Measurements from ENCODE around the gene RNF175.

Gene RNF175

DNA sequence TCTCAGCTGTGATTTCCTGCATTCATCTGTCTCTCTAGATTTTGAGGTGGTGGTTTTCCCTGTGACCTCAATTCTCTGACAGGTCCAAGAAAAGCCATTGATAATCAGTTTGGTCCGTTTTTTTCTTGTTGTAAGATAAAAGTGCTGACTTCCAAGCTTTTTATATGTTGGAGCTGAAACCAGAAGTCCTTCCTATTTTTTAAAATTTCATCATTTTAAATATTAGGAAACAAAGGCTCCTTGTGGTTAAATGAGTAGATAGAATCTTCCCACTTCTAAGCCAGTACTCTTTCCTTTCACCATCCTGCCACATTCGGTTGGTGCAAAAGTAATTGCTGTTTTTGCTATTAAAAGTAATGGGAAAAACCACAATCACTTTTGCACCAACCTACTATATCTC is 18.3 kb downstream of the RNF175 start:
- DNase-seq = no peak

DNA sequence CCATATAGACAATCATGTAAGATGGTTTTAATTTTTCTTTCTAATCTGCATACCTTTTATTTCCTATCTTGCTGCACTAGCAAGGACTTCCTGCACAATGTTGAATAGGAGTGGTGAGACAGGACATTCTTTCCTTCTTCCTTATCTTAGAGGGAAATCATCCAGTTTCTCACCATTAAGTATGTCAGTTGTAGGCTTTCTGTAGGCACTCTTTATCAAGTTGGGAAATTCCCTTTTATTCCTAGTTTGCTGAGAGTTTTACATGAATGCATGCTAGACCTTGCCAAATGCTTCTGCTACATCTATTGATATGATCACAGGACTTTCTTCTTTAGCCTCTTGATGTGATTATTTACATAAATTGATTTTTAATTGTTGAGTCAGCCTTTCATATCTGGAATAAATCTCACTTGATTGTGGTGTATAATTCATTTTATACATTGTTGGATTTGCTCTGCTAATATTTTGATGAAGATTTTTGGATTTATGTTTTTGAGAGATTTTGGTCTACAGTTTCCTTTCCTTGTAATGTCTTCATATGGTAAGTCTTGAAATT is 23.8 kb downstream of the RNF175 start:
- DNase-seq = no peak

DNA sequence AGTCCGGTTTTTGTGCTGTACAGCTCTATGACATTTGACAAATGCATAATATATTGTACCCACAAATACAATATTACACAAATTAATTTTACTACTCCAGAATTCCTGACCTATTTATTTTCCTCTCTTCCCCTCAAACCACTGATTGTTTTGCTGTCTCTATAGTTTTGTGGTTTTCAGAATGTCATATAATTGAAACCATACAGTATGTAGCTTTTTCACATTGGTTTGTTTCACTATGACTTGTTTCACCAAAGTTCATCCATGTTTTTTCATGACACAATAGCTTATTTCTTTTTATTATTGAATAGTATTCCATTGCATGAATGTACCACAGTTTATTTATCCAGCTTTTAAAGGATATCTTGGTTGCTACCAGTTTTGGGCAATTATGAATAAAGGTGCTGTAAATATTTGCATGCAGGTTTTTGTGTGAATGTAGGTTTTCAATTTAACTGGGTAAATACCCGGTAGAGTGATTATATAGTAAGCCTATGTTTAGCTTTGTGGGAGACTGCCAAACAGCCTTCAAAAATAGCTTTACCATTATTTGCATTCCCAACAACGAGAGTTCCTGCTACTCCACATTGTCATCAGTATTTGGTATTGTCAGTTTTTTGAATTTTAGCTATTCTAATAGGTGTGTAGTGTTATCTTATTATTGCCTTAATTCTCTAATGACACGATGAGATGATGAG is 25.9 kb downstream of the RNF175 start:
- no peak for DNase-seq

DNA sequence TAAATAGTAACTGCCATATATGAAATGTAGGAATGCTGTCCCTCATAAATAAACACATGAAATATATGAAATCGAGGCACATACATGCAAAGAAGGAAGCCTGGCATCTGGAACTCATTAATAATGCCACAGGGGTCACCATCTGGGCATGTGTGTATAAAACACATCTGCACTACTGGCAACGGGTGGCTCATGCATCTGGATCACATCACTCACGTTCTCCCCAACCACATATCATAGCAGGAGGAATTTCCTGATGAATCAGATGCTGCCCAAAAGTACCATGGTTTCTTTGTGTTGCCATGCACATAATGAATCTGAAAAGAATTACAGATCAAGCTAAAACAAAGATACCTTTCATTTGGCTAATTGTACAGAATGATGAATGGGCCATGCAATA is 28.6 kb downstream of the RNF175 start:
- DNase-seq = no peak

DNA sequence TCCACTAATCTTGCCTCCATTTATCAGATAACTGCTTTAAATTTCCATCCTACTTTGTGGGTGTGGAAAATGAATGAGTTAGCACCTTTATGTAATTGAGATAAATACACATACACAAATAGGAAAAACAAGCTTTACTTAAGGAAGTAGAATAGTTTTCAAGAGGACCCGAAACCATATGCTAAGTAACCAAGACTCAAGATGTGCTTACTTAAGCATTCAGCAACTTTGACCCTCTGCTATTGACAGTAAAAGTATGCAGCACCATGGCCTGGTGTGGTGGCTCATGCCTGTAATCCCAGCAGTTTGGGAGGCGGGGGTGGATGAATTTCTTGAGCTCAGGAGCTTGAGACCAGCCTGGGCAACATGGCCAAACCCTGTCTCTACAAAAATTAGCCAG is 29.9 kb downstream of the RNF175 start:
- no peak for DNase-seq

DNA sequence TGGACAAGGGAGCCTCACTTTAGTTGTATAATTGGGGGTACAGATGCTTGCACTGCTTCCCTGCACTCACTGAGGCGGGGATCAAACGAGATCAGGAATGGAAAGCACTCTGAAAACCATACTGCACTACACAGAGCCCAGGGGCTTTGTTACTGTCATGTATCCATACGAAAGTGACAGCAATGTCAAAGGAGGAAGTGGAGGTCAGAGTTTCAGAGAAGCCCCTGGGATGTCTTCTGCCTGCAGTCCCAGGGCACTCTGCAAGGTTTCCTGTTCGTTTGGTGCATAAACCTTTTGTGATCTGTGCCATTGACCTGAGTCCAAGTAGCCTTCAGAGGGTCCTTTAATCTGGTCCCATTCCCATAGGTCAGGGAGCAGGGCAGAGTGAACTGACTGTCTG is 31.2 kb downstream of the RNF175 start:
- DNase-seq = no peak

DNA sequence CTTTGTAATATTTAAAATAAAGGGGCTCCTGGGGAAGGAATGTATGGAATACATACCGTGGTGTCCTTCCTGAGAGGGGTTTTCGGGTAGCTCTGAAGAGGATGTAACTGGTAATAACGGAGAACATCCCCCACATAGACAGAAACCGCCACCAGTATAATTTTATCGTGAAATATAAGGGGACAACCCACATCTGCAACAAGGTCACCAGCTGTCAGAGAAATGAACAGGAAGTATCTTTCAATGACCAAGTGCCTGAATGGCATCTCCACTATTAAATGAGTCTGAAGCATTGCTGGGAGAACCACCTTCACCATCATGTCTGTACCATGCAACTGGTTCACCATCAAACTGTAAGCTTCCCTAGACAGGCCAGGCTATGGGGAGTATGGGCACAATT is 31.7 kb downstream of the RNF175 start:
- DNase-seq = no peak

DNA sequence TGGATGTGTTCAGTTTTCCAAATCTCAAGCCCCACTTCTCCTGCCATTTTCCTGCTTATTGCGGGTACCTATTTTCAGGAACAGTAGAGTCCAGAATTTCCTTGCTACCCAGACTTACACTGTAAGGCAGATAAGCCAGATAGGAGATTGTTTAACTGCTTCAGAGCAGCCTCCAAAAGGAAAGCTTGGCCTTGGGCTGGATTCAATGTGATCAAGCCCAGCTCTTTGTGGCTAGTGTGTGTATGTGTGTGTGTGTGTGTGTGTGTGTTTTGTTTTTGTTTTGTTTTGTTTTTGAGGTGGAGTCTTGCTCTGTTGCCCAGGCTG is 34.0 kb downstream of the RNF175 start:
- DNase-seq = no peak

DNA sequence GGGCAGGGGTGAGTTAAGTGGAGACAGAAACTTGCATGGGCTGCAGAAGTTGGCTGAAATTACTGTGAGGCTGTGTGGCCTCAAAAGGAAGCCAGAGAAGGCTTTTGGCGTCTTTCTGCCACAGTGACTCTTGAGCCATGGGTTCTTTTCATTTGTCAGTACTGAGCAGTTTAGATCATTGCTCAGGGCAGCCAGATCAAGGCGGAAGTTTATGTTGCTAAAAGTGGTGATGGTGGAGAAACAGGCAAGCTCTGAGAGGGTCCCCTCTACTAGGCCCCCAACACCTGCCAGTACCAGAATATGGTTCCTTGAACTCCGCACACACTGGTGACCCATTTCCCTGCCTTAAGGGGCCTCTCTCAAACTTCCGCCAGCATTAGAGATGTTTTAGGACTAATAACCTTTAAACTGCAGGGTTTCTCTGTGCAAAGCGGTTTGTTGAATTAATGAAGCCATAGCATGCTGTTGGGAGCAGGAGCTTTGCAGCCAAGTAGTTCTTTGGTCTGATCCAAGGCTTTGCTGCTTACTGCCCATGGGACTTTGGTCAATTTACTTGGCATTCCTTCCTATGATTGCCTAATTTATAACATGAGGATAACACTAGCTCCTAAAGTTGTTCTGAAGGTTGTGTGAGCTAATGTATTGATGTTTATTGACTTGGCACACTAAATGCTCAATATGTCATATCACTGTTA is 34.5 kb downstream of the RNF175 start:
- DNase-seq = no peak

DNA sequence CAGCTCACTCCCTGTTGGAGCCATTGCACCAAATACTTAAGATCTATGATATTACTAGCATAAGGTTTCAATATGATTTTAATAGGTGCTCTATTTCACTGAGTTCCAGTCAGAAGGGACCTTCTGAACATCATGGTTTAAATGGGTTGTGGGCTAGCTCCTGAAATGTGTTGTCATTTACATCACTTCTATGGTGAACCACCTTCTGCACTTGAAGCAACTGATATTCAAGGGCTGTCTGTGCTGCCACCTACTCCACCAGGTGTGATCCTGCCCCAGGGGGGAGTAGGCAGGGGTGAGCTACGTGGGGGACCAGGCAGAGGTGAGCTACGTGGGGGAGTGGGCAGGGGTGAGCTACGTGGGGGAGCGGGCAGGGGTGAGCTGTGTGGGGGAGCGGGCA is 35.2 kb downstream of the RNF175 start:
- no peak for DNase-seq

DNA sequence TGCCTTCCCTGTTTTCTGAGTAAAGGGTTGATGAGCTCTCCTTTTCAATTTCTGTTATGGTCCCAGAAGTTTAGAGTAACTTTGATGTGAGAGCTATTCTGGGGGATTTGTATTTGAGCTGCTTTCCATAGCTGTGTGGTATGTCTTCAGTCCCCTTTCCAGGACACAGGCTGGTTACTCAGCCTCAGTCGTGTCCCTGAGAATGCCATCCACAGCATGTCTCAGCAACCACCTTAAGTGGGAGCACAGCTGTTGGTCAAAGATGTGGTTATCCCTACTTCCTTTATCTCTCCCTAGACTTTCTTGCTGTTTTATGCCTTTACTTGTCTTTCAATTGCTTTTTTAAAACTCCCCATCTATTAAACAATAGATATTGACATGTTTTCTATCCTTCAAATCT is 37.8 kb downstream of the RNF175 start:
- DNase-seq = no peak

DNA sequence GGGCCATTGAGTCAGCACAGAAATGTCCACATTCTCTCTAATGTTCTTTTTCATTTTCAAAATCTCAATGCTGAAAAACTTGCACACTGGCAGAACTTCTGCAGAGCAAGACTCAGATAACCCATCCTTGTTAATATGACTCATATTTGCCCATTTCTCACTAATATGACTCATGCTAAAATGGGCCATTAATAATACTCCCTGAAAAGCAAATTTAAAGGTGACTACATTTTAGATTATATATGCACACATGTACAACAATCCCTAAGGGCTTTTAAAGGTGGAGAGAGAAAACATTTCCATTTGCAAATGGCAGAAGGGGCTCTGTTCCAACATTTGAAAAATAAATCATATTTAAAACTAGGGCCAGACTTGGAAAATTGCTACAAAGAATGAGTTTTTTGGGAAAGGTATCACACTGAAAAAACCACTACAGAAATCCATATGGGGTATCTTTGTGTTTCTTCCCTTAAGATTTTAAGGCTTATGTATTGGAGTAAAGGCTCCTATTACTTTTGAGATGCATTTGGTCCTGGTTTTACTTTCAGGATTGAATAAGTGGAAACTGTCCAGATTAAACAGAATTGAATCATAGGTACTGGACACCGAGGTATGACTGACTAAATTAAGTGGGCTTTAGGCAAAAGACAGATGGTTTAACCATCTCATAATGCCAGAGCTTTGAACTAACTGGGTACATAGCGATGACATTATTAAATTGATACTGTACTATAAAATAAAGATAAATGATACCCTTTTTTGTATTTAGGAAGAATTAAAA is 45.8 kb downstream of the RNF175 start:
- no peak for DNase-seq

DNA sequence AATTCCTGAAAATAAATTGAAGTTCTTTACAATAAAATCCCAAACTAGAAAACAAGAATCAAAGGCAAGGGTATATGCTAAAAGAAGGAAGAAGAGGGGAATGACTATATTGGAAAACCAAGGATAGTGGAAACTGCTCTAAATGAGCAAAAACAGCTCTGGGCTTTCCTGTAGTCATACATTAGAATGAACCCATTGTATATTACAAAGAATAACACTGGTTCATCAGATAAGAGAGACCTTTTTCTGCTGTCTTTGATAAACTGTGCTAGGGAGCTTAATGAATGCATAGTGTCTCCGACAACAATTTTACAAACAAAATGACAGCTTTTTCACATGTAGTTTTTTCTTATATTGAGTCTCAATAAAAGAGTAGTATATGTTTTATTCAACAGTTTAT is 49.1 kb downstream of the RNF175 start:
- no peak for DNase-seq

DNA sequence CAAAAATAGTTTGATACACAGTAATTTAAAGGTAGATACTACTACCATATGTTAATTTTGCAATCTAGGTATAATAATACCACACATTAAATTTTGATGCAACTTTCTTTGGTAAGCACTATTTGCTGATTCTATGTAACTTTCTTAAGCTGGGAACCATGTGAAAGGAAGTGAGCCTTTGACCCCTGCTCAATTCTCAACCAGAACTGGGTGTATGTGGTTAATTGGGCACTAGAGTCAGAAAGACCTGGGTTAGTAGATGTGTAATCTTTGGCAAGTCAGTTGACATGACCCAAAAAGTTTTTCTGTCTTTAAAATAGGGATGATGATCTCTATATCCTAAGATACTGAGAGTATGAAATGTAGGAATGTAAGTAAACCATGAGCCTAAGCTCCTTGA is 53.3 kb downstream of the RNF175 start:
- DNase-seq = no peak

DNA sequence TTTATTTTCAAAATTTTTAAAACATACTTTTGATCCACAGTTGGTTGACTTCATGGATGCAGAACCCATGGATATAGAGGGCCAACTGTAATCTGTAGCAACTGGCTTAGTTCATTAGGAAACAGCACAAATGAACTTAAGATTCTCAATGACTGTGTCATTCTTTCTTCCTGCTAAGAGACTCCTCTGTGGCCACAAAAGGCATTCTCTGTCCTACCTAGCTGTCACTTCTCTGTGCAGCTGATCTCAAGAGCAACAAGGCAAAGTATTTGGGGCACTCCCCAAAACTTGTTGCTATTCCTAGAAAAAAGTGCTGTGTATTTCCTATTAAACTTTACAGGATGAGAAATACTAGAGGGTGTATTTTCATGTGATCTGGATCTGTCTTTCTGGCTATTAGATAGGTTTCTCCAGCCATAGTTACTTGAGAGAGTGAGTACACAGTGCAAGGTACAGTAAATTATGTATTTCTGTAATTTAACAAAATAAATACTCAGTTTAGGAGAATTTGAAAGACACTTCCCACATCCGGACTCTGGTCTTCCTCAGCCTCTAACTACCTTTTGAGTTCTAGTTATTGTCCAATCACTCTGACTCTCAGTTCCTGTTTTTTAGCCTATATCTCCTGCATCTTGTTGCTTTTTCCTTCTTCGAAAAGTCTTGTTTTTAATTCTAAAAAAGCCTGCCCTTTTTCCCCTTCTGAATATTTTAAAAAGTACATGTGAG is 53.9 kb downstream of the RNF175 start:
- DNase-seq = no peak

DNA sequence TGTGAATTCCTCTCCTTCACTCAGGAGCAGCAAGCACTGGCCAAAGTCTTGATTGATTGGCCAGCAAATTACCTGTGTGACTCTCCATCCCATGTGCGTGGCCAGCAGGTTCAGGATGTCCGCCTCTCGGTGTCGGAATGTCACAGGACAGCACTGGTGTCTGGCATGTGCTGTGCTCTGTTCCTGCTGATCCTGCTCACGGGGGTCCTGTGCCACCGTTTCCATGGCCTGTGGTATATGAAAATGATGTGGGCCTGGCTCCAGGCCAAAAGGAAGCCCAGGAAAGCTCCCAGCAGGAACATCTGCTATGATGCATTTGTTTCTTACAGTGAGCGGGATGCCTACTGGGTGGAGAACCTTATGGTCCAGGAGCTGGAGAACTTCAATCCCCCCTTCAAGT is 55.3 kb downstream of the RNF175 start:
- DNase-seq = no peak

DNA sequence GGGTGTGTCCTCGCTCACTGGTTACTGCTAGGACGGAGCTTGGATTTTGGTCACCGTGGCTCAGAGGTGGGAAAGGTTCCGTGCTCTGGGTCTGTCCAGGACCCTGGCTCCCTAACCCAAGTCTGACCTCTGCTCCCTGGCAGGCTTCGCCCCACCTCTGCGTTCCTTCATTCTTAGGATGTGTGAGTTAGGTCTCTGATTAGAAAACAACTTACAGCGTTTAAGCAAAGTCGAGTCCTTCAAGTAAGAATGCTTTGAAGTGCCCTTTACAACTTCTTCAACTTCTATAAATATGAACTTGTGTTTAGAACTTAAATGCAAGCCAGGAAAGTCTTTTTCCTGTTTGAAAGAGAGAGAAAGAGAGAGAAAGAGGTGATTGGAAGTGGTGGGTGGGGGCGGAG is 74.9 kb downstream of the RNF175 start:
- DNase-seq = no peak

DNA sequence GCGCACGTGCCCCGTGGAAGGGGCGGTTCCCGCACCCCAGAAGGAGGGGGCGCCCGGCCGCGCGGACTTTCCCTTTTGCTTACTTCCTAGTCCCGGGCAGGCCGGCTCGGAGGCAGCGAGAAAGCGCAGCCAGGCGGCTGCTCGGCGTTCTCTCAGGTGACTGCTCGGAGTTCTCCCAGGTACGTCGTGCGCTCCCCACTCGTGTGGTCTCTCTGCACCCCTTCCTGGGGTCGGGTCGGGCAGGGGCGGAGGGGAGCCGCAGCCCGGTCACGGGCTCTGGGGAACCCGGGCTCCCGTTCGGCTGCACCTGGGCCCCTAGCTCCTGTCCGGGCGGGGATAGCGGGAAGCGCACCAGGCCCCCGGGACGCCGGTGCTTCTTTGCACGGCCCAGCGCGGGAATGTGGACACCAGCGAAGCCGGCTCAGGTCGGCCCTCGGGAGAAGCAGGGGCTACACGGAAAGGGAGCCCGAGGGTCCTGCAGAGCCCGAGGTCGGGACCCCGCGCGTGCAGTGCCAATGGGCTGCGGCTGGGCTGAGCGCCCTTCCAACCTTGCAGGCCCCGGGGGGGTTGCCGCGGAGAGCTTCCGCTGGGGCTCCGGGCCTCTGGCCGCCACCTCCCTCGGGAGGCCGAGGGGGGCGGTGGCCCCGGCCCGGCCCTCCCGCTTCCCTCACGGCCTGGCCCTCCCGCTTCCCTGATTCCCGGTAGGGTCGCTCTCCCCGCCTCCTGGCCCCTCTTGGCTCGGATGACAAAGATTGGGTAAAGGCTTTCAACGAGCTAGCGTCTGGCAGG is 75.4 kb downstream of the RNF175 start, which contains the start of gene TLR2:
Gene TLR2 (plus strand): TSS at position 99 of the 789 bp plus-strand sequence. CDS start 18,628 bp downstream, outside the sequence.
- no peak for DNase-seq

DNA sequence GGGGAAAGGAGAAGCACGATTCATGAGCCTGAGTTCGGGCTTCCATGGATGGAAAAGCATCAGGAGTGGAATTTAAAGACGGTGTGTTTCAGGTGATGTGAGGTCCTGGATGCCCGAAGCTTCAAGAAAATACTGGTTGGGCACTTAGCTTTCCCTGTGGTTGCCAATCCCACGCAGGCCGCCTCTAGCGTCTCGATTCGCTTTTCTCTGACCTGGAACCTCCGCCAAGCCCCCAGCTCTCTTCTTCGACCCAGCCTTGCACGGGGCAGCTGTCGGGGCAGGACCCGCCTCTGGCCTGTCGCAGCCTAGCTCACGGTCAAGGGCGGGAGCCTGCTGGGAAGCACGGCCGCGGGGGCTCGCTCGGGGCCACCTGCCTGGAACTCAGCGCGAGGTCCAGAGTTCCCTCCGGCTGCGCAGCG is 76.1 kb downstream of the RNF175 start:
- DNase-seq = no peak

DNA sequence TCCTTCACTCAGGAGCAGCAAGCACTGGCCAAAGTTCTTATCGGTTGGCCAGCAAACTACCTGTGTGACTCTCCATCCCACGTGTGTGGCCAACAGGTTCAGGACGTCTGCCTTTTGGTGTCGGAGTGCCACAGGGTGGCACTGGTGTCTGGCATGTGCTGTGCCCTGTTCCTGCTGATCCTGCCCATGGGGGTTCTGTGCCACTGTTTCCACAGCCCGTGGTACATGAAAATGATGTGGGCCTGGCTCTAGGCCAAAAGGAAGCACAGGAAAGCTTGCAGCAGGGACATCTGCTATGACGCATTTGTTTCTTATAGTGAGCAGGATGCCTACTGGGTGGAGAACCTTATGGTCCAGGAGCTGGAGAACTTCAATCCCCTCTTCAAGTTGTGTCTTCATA is 80.3 kb downstream of the RNF175 start:
- no peak for DNase-seq

DNA sequence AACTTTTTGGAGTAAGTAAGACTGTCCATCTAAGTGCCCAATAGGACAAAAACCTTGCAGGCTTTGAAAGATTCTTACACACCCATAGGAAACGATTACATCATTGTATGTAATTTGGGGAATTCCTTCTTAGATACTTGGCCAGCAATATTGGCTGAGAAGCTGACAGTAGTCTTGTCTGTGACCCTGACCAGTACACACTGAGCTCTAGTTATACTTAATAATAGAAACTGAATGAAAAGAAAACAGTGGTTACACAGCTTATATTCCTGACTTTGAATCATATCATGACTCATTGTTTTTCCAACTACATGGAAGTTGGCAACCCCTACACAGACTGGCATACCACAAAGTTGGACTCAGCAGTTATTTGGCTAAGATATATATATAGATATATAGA is 82.8 kb downstream of the RNF175 start:
- no peak for DNase-seq

DNA sequence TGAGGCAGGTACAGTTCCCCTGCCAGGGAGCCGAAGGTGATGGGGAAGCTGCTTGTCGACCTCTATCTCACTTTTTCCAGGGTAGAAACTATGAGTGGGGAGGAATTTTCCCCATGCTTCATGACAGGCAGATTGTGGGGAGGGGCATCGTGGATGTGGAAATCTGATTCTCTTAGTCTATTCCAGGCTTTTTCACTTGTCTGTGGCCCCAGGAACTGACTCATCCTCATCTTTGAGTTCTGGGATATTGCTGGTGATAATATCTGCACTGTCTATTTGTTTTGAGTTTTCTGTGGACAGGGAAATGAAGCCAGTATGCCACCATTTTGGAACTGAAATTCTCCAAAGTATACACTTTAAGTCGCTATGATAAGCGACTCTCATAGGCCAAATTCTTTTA is 83.3 kb downstream of the RNF175 start:
- DNase-seq = no peak
